DMS79 treated with DMSO at 0.1 percent for 48 hours (cell line): ENCODE measurements around the gene SIGLEC7.

Experiments
- DNase-seq: peaks from one replicate; lab custom pipeline; 2025; lab: John Stamatoyannopoulos, UW

SIGLEC7 gene

DNA sequence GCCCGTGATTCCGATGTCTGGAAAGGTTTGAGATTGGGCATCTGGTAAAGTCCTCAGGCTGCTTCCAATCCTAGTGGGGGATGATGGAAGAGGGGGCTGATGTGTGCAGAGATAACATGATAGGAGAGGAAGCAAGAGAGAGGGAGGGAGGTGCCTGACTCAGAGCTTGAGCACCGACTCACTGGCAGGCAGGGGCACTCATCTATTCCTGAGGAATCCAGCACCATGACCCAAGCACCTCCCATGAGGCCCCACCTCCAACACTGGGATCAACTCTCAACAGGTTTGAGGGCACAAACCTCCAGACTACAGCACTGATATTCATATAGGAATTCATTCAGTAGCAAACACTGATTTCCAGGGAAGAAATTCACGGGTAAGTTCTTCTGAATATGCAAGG, 23.0 kb upstream of the SIGLEC7 start:
- no peak for DNase-seq

DNA sequence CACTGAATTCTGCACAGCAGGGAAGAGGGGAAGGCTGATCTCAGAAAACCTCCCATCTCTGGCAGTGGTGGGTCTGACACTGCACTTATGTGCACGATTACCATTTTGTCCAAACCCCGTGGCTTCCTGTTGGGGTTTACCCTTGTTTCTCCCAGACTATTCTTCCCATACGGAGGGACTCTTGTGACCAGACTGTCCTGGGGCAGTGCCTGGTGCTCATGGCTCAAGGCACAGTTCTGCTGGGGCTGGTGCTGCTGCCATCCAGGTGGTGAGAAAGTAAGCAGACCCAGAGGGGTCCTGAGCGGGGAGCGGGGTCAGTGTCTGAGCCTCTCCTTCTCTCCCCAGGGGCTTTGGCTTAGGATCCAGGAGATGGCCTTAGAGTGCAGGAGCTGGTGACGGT, 22.5 kb upstream of the SIGLEC7 start:
- DNase-seq: no peak

- no peak for DNase-seq
These were observed 21.9 kb upstream of the SIGLEC7 start for GRCh38 chr19:51120160-51120559.

GRCh38 chr19:51121257-51121656, 20.8 kb upstream of the SIGLEC7 start:
- no peak for DNase-seq

DNA sequence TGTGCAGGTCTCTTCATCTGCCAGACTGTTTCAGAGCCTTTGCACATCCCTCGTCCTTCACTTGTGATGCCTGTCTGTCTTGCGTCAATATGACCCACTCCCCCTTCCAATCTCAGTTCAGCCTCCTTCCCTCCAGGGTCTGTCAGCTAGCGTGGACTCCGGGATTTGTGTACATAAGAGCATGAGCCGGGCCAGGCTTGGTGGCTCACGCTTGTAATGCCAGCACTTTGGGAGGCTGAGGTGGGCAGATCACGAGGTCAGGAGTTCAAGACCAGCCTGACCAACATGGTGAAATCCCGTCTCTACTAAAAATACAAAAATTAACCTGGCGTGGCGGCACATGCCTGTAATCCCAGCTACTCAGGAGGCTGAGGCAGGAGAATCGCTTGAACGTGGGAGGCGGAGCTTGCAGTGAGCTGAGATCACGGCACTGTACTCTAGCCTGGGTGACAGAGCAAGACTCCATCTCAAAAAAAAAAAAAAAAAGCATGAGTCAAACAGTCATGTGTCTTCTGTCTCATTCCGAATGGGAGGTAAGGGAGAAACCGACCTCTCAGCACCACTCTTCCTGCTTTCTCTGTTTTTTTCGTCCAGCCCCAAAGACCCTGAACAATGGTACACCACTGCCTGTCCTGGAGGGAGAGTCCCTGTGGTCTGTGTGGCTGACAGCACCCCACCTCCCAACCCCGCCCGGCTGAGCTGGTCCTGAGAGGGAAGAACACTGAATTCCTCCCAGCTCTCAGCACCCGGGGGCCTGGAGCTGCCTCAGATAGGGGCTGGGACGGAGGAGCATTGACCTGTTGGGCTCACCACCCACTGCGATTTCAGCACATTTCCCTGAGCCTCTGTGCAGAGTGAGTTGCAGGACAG, 19.8 kb upstream of the SIGLEC7 start:
- DNase-seq: no peak

GRCh38 chr19:51123381-51123800, 18.7 kb upstream of the SIGLEC7 start:
- no peak for DNase-seq

- no peak for DNase-seq
These were observed 18.3 kb upstream of the SIGLEC7 start for GRCh38 chr19:51123802-51124201.

DNA sequence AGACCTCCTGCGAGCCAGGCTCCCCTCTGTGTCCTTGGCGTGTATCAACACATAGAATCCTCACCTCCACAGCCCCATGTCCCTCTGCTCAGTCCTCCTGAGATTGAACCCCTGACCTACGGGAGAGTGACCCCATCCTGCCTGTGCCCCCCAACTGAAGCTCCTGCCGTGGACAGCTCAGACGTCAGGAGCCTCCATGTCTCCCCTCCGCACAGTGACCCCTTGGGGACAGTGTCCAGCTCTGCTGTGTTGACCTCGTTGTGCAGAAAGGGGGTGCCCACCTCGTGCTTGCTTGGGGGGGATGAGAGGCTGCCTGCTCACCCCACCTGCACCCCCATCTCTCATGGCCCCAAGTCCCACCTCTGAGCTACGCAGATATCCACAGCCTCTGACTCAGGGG, 17.9 kb upstream of the SIGLEC7 start:
- no peak for DNase-seq

- DNase-seq: no peak
These were observed 17.4 kb upstream of the SIGLEC7 start, which contains the start of gene SIGLEC9 for GRCh38 chr19:51124729-51125128. TSS of gene SIGLEC9 (plus strand) at chr19:51124906. CDS start at chr19:51124975, 69 bp downstream.

DNA sequence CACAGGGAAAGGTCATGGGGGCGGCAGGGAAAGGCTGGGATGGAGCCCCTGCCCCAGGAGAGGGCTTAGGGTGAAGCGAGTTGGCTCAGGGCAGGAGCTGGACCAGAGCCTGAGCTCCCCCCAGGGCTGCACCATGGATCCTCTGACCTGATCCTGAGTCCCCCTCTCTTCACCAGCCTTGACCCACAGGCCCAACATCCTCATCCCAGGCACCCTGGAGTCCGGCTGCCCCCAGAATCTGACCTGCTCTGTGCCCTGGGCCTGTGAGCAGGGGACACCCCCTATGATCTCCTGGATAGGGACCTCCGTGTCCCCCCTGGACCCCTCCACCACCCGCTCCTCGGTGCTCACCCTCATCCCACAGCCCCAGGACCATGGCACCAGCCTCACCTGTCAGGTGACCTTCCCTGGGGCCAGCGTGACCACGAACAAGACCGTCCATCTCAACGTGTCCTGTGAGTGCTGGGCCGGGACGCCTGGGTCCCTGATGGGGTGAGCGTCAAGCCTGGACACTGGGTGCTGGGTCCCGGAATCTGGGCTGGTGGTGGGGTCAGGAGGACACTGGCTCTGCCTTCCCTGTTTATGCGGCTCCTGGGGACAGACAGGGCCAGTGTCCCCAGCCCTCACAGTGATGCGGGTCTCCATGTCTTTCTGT, 16.6 kb upstream of the SIGLEC7 start:
- no peak for DNase-seq

DNA sequence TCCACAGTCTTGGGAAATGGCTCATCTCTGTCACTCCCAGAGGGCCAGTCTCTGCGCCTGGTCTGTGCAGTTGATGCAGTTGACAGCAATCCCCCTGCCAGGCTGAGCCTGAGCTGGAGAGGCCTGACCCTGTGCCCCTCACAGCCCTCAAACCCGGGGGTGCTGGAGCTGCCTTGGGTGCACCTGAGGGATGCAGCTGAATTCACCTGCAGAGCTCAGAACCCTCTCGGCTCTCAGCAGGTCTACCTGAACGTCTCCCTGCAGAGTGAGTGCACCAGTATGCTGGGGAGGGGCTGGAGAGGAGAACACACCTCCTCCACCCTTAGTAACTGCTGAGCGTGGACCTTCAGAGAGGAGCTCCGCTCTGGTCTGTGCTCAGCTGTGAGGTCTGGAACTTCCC, 15.1 kb upstream of the SIGLEC7 start:
- no peak for DNase-seq

GRCh38 chr19:51127755-51128154, 14.3 kb upstream of the SIGLEC7 start:
- DNase-seq: no peak

GRCh38 chr19:51128227-51128626, 13.9 kb upstream of the SIGLEC7 start:
- DNase-seq: no peak

GRCh38 chr19:51129716-51130115, 12.4 kb upstream of the SIGLEC7 start:
- no peak for DNase-seq

DNA sequence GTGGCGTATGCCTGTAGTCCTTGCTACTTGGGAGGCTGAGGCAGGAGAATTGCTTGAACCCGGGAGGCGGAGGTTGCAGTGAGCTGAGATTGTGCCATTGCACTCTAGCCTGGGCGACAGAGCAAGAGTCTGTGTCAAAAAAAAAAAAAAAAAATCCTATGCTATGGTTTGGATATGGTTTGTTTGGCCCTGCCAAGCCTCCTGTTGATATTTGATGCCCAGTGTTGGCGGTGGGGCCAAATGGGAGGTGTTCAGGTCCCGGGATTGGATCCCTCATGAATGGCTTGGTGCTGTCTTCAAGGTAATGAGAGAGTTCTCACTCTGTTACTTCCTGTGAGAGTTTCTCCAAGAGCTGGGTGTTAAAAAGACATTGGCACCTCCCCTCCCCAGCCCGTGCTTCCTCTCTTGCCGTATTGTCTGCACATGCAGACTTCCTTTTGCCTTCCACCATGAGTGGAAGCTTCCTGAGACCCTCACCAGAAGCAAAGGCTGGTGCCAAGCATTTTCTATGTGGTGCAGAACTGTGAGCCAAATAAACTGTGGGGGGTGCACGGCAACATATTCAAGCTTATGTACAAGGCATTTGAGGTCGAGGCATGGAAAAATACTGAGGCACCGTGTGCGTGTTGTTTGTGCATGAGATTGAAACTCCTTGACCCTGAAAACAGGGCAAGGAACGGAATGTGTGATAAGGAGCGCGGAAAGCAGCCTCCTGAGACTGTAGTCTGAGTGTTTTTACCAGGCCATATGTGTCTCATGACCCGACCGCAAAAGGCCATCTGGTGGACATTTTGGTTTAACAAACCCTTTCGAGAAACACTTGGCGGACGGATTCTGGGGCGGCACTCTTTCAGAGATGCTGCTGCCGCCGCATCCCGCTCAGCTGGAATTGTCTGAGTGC, 10.1 kb upstream of the SIGLEC7 start:
- peak; percentile 79 for DNase-seq

- DNase-seq: no peak
These were observed 7.1 kb upstream of the SIGLEC7 start for GRCh38 chr19:51135004-51135403.

GRCh38 chr19:51135986-51136762, 5.9 kb upstream of the SIGLEC7 start:
- DNase-seq: no peak

GRCh38 chr19:51136851-51137551, 5.1 kb upstream of the SIGLEC7 start:
- DNase-seq: no peak

- DNase-seq: no peak
These were observed 4.2 kb upstream of the SIGLEC7 start for GRCh38 chr19:51137792-51138425.

DNA sequence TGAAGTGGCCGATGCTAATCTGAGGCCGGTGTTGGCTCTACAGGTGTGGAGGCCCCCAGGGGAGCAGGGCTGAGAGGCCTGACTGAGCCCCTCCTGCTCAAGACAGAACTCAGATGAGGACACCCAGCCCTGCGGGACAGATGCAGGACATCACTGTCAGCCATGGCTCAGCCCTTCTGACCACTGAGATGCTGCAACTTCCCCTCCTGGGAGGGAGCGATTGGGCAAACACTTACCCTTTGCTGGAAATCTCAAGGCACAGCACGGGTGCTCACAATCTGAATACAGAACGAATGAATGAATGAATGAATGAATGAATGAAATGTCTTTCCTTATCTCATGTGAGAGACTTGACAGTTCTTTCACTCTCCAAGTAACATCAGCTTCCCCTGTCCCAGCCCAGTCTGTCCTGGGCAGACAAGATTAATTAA, 3.5 kb upstream of the SIGLEC7 start:
- no peak for DNase-seq
